Thymus (tissue), 11 donors: ENCODE measurements around the gene SLC52A3. TPM values are rescaled to one million over a fixed set of nuclear protein-coding genes. Genes with fewer than 3 reads are reported as not detected.
"Not testable (repeated sequence)": the region's sequence is repeated elsewhere in the genome, so short reads cannot be mapped to it uniquely, and the experiment has no call there.

Experiments
- DNase-seq, 9 donors: peaks; one replicate each; pipeline ENCODE4 v3.0.0-alpha.2; 2013; ENCODE audit warnings: low spot score in 9 of 9, low read depth in 6 of 9, missing footprints in 1 of 9
- H3K27ac ChIP-seq, 2 donors: one replicate each; pipeline ENCODE4 v1.5.1; 2013; ENCODE audit warnings: control low read depth in 1 of 2, low read depth in 1 of 2, low read length in 1 of 2, mild to moderate bottlenecking in 1 of 2, moderate library complexity in 1 of 2
- H3K27me3 ChIP-seq, 2 donors: one replicate each; pipeline ENCODE4 v1.5.1; 2013; ENCODE audit warnings: low read length in 1 of 2; ENCODE audit not compliant: control insufficient read depth in 2 of 2, insufficient read depth in 1 of 2
- H3K36me3 ChIP-seq, 2 donors: one replicate each; pipeline ENCODE4 v1.5.1; 2013; ENCODE audit warnings: low read length in 1 of 2, mild to moderate bottlenecking in 1 of 2, moderate library complexity in 1 of 2; ENCODE audit not compliant: control insufficient read depth in 2 of 2, insufficient read depth in 2 of 2
- H3K4me1 ChIP-seq, 2 donors: one replicate each; pipeline ENCODE4 v1.5.1; 2013; ENCODE audit warnings: low read length in 2 of 2; ENCODE audit not compliant: control insufficient read depth in 2 of 2, insufficient read depth in 2 of 2
- H3K4me3 ChIP-seq, 2 donors: one replicate each; pipeline ENCODE4 v1.5.1; 2013; ENCODE audit warnings: low read length in 2 of 2, control low read depth in 1 of 2, mild to moderate bottlenecking in 1 of 2
- H3K9me3 ChIP-seq, 2 donors: one replicate each; pipeline ENCODE4 v1.5.1; 2013; ENCODE audit warnings: low read length in 1 of 2, mild to moderate bottlenecking in 1 of 2; ENCODE audit not compliant: control insufficient read depth in 2 of 2, insufficient read depth in 1 of 2
- WGBS: extraction: QIAGEN DNeasy Blood & Tissue Kit; methylation state at CpG from one replicate; pipeline ENCODE4 v1.1.7; 2013; 5-methylcytosine and 5-hydroxymethylcytosine counted together
- polyA plus RNA-seq: library from polyadenylated mRNA; stranded (reverse); fragments of 200-250 nt; gene quantifications from one replicate; pipeline ENCODE4 v1.2.3, GENCODE V29; 2013
- total RNA-seq: library from RNA; stranded (reverse); fragments of 120-200 nt; gene quantifications from one replicate; pipeline ENCODE4 v1.2.4, GENCODE V29; 2013
- donor health status: healthy.

The SLC52A3 gene
- total and polyA plus RNA-seq, 2 donors = 0.05 to 0.37 TPM

DNA sequence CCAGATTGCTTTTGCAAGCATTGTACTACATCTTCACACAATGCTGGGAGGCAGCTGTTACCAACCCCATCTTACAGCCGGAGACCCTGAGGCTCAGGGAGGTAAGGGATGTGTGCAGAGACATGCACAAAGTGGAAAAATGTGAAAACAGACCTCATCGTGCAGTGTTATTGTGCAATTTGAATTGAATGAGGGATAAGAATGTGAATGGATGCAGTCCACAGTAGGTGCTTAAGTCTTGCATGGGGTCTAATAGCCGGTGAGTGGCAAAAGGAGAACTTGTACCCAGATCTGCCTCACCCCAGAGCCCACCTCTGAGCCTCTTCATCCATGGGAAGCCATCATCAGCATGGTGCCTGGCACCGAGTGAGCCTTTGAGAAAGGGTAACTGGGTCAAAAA is 42.1 kb downstream of the SLC52A3 start:
- Histone ChIP-seq H3K9me3 (no peaks in the 10 kb centered on the region), H3K4me1 (peaks cover 3 to 4% of the 10 kb centered on the region in 2 donors), H3K4me3 (no peak overlapping the region), H3K27ac (no peak overlapping the region), H3K27me3 (peaks cover 22 to 48% of the 10 kb centered on the region in 2 donors), H3K36me3 (no peaks in the 10 kb centered on the region)
- 87% methylated on average over 4 of the region's 4 CpGs for WGBS
- DNase-seq = no peak

- no peak for DNase-seq
- H3K36me3 ChIP-seq = no peaks in the 10 kb centered on the region
- H3K27me3 ChIP-seq = peaks cover 22 to 48% of the 10 kb centered on the region in 2 donors
- H3K9me3 ChIP-seq = no peaks in the 10 kb centered on the region
- H3K4me3 ChIP-seq = no peak overlapping the region
- no peak overlapping the region for H3K27ac ChIP-seq
- H3K4me1 ChIP-seq = peaks cover 3 to 4% of the 10 kb centered on the region in 2 donors
- WGBS = 85% methylated on average over 7 of the region's 7 CpGs
Measured at GRCh38 chr20:725491-725890, 42.8 kb downstream of the SLC52A3 start.

DNA sequence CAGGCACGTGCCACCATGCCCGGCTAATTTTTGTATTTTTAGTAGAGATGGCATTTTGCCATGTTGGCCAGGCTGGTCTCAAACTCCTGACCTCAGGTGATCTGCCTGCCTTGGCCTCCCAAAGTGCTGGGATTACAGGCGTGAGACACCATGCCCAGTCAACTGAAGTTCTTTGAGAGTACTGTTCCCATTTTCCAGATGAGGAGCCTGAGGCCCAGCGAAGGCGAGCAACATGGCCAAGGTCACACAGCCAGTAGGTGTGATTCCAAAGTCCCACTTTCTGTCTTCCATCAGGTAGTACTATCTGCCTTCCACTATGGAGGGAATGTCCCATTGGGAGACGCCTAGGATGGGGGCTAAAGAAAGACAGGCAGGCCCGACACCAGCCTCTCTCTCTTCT is 43.5 kb downstream of the SLC52A3 start:
- H3K36me3 ChIP-seq, H3K4me3 ChIP-seq, H3K9me3 ChIP-seq, H3K4me1 ChIP-seq, DNase-seq, H3K27ac ChIP-seq: not testable (repeated sequence)
- 93% methylated on average over 7 of the region's 7 CpGs for WGBS
- H3K27me3 ChIP-seq = peaks cover 22 to 45% of the 10 kb centered on the region in 2 donors

DNA sequence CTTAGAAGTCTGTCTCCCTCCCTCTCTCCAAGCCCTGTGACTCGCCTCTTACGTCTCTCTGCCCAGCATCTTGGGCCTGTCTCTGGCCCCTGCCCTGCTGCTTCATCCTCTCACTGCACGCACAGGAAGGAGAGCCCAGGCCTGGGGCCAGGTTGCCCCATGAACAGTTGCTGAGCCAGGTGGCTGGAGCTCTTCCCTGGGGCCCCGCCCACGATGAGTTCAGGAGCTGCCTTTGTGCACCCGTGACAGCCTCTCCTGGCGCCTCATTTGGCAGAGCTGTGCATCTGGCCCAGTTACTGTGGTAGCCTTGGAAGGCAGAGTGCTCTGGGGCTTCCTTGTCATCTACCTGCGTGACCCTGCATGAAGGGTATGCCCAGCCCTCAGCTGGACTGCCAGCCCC is 44.5 kb downstream of the SLC52A3 start:
- Histone ChIP-seq H3K4me3 (no peak overlapping the region), H3K4me1 (peaks cover 3 to 4% of the 10 kb centered on the region in 2 donors), H3K27ac (no peak overlapping the region), H3K9me3 (no peaks in the 10 kb centered on the region), H3K27me3 (peaks cover 18 to 34% of the 10 kb centered on the region in 2 donors), H3K36me3 (no peaks in the 10 kb centered on the region)
- peak in 1 of 9 donors; percentile 14 for DNase-seq
- WGBS = 83% methylated on average over 8 of the region's 8 CpGs

DNA sequence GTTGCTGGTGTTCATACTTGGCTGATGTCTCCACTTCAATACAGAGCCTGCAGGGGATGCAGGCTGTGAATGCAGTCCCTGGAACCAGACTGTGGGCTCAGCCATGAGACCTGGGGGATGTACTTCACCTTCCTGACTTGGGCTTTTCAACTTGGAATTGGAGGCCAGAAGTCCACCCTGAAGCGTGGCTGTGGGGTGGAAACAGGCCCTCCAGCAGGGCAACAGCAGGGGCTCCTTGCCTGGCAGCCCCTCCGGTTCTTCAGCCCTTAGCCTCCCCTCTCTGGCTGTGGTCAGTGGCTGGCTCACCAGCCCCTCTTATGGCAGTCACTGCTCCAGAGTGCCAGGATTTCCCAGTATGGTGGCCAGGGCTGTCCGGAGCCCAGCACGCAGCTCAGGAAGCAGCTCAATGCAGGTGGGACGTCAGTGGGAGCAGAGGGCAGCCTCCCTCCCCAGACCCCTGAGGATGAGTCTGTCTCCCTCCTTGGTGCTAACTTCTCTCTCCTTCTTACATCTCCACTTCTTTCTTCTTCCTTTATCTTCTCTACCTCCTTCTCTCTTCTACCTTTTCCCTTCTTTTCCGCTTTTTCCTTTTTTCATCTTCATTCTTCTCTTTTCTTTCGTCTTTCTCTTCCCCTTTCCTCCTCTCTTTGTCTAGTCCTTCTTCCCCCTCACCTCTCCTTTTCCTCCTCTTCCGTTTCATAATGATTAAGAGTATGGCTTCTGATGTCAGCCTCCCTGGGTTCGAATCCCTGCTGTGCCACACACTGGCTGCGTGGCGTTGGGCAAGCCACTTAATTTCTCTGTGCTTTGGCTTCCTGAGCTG is 45.3 kb downstream of the SLC52A3 start:
- Histone ChIP-seq H3K9me3 (no peaks in the 10 kb centered on the region), H3K36me3 (no peaks in the 10 kb centered on the region), H3K4me1 (peaks cover 0 to under 1% of the 10 kb centered on the region in 2 donors), H3K27ac (no peak overlapping the region), H3K27me3 (peaks cover 11 to 27% of the 10 kb centered on the region in 2 donors), H3K4me3 (no peak overlapping the region)
- no peak for DNase-seq
- 94% methylated on average over 11 of the region's 11 CpGs for WGBS

DNA sequence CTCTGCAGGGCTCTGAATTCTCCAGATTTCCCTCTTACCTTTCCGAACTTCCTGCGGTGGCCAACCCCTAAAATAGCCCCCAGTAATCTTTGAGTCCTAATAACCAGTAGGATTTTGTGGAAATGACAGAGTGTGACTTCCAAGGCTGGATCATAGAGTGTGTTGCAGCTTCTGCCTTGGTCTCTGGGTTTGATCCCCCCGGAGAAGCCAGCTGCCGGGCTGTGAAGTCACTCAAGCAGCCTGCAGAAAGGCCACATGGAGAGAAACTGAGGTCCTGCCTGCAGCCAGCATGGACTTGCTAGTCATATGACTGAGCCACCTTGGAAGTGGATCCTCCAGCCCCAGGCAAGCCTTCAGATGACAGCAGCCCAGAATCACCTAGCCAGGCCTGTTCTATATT is 46.4 kb downstream of the SLC52A3 start:
- H3K4me3 ChIP-seq = no peak overlapping the region
- no peak for DNase-seq
- WGBS = over 99% methylated on average over 4 of the region's 4 CpGs

GRCh38 chr20:719816-720215 is 48.5 kb downstream of the SLC52A3 start:
- Histone ChIP-seq H3K27ac (no peak overlapping the region), H3K4me1 (no peaks in the 10 kb centered on the region), H3K27me3 (peaks cover 0 to 4% of the 10 kb centered on the region in 2 donors), H3K9me3 (no peaks in the 10 kb centered on the region), H3K4me3 (no peak overlapping the region), H3K36me3 (no peaks in the 10 kb centered on the region)
- WGBS = 94% methylated on average over 11 of the region's 11 CpGs
- DNase-seq = no peak

More for the DNA sequence above, 46.4 kb downstream of the SLC52A3 start:
- Histone ChIP-seq H3K27ac (no peak overlapping the region), H3K9me3 (no peaks in the 10 kb centered on the region), H3K36me3 (no peaks in the 10 kb centered on the region), H3K27me3 (peaks cover 7 to 18% of the 10 kb centered on the region in 2 donors), H3K4me1 (no peaks in the 10 kb centered on the region)

- H3K4me3 ChIP-seq = no peak overlapping the region
- H3K9me3 ChIP-seq = no peaks in the 10 kb centered on the region
- H3K27ac ChIP-seq = no peak overlapping the region
- H3K4me1 ChIP-seq = no peaks in the 10 kb centered on the region
- DNase-seq = no peak
- peaks cover 0 to 4% of the 10 kb centered on the region in 2 donors for H3K27me3 ChIP-seq
- 95% methylated on average over 5 of the region's 5 CpGs for WGBS
- H3K36me3 ChIP-seq = no peaks in the 10 kb centered on the region
Measured at GRCh38 chr20:719068-719467, 49.2 kb downstream of the SLC52A3 start.

- Histone ChIP-seq H3K4me1 (no peaks in the 10 kb centered on the region), H3K27me3 (peaks cover 0 to 2% of the 10 kb centered on the region in 2 donors), H3K36me3 (no peaks in the 10 kb centered on the region), H3K9me3 (no peaks in the 10 kb centered on the region), H3K4me3 (no peak overlapping the region), H3K27ac (no peak overlapping the region)
- WGBS = 90% methylated on average over 5 of the region's 5 CpGs
- no peak for DNase-seq
Measured at GRCh38 chr20:717832-718231, 50.5 kb downstream of the SLC52A3 start.
